ENCODE measurements around the gene DNAJC1. TPM values are rescaled to one million over a fixed set of nuclear protein-coding genes. Genes with fewer than 3 reads are reported as not detected.

Gene DNAJC1
- total RNA-seq, 2 experiments from 2014 or later = 16.8 to 19.3 TPM

DNA sequence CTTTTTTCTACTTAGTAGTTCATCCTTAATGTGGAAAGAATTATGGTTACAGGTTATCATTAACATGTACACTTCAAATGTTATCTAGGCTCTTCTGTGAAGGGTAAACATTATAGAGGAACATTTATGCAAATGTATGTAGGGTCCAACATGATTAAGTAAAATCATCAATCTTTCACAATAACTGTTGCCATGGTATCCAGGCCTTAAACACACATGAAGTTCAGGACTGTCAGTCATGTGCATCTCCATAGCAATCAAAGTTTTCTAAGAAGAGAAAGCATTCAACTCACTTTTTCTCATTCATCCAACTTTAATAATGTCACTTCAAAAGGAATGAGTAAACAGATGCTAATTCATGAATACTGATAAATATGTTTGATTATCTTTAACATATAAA lies 83.6 kb downstream of the DNAJC1 start:
- H3K4me1 Mint-ChIP-seq (ENCODE audit: low read depth) = no peaks in the 10 kb centered on the region
- Histone ChIP-seq H3K27me3 (ENCODE audit: control insufficient read depth in 1 of 2, insufficient read depth in 2 of 2, low read length in 2 of 2) (no peaks in the 10 kb centered on the region), H3K36me3 (ENCODE audit: insufficient read depth, low read length) (no peaks in the 10 kb centered on the region), H3K27ac (ENCODE audit: low read depth in 1 of 2, low read length in 2 of 2) (no peak overlapping the region), H3K4me1 (ENCODE audit: insufficient read depth, low read length) (no peaks in the 10 kb centered on the region), H3K9me3 (ENCODE audit: control insufficient read depth in 1 of 2, insufficient read depth in 1 of 2, low read length in 2 of 2) (no peaks in the 10 kb centered on the region), H3K4me3 (ENCODE audit: low read length) (no peak overlapping the region)
- H3K27ac Mint-ChIP-seq = no peak overlapping the region
- intact Hi-C loops (cut with DNase I, micrococcal nuclease) = no loop called here
- no peaks in the 10 kb centered on the region for H3K27me3 Mint-ChIP-seq
- ChIA-PET CTCF (interaction anchor here (1.3 kb wide), 1 partner anchor 424 kb away, joined by 3 read pairs; no protein-coding TSS in a partner anchor), POLR2A (no interaction called here)
- H3K36me3 Mint-ChIP-seq (ENCODE audit: low read depth) = peaks cover 10% of the 10 kb centered on the region
- ATAC-seq (ENCODE audit: poor library complexity) (no peak), DNase-seq (no peak)
- no peak overlapping the region for H3K4me3 Mint-ChIP-seq
- TF ChIP-seq, protein P1, sequence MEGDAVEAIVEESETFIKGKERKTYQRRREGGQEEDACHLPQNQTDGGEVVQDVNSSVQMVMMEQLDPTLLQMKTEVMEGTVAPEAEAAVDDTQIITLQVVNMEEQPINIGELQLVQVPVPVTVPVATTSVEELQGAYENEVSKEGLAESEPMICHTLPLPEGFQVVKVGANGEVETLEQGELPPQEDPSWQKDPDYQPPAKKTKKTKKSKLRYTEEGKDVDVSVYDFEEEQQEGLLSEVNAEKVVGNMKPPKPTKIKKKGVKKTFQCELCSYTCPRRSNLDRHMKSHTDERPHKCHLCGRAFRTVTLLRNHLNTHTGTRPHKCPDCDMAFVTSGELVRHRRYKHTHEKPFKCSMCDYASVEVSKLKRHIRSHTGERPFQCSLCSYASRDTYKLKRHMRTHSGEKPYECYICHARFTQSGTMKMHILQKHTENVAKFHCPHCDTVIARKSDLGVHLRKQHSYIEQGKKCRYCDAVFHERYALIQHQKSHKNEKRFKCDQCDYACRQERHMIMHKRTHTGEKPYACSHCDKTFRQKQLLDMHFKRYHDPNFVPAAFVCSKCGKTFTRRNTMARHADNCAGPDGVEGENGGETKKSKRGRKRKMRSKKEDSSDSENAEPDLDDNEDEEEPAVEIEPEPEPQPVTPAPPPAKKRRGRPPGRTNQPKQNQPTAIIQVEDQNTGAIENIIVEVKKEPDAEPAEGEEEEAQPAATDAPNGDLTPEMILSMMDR (IDR thresholded peaks at IDR 0.05) = no peak
- H3K9me3 Mint-ChIP-seq = no peaks in the 10 kb centered on the region

DNA sequence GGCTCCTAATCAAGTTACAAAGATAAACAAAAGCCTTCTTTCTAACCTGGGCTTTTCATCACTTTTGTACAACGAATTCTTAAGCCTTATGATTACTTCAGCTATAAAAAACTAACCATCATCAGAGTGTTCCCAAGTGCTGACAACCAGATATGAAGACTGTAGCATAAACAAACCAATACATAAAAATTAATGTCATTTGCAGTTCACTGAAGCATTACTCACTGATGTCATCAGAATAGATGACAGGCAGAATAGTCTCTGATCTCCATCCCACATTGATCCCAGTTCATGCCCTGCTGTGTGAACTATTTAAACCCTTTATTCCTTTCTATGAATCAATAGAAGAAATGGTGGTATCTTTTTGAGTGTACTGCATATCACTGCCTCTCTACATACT lies 84.4 kb downstream of the DNAJC1 start:
- ChIA-PET POLR2A (no interaction called here), CTCF (interaction anchor here (1.3 kb wide), 1 partner anchor 423 kb away, joined by 3 read pairs; no protein-coding TSS in a partner anchor)
- ATAC-seq (ENCODE audit: poor library complexity) (no peak), DNase-seq (no peak)
- no peaks in the 10 kb centered on the region for H3K9me3 Mint-ChIP-seq
- Histone ChIP-seq H3K4me3 (ENCODE audit: low read length) (no peak overlapping the region), H3K36me3 (ENCODE audit: insufficient read depth, low read length) (no peaks in the 10 kb centered on the region), H3K9me3 (ENCODE audit: control insufficient read depth in 1 of 2, insufficient read depth in 1 of 2, low read length in 2 of 2) (no peaks in the 10 kb centered on the region), H3K27ac (ENCODE audit: low read depth in 1 of 2, low read length in 2 of 2) (no peak overlapping the region), H3K4me1 (ENCODE audit: insufficient read depth, low read length) (no peaks in the 10 kb centered on the region), H3K27me3 (ENCODE audit: control insufficient read depth in 1 of 2, insufficient read depth in 2 of 2, low read length in 2 of 2) (no peaks in the 10 kb centered on the region)
- H3K4me1 Mint-ChIP-seq (ENCODE audit: low read depth) = no peaks in the 10 kb centered on the region
- H3K27me3 Mint-ChIP-seq = no peaks in the 10 kb centered on the region
- H3K36me3 Mint-ChIP-seq (ENCODE audit: low read depth) = peaks cover 10% of the 10 kb centered on the region
- TF ChIP-seq, protein P1 (IDR thresholded peaks at IDR 0.05) = no peak
- H3K27ac Mint-ChIP-seq = no peak overlapping the region
- intact Hi-C loops (cut with DNase I, micrococcal nuclease) = no loop called here
- no peak overlapping the region for H3K4me3 Mint-ChIP-seq

DNA sequence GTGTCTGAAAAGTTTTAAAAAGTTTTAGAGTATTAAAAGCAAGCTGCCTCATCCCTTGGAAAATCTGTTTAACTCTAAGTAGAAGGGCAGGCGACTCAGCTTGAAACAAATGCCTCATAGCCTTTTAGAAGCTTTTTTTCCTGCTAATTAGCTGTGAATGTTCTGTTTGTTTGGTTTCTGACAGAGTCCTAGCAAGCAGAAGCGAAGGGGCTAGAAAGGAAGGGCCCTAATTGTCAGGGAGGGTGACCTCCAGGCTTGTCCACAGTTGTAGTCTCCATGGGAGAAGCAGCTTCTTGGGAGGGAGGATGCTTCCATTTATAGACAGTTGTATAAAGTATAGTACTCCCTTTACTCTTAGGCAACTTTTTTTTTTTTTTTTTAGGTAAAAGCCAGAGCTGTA lies 90.9 kb downstream of the DNAJC1 start:
- H3K27me3 Mint-ChIP-seq = no peaks in the 10 kb centered on the region
- no peak overlapping the region for H3K27ac Mint-ChIP-seq
- ATAC-seq (ENCODE audit: poor library complexity) = no peak
- H3K4me3 Mint-ChIP-seq = no peak overlapping the region
- no peak overlapping the region for H3K27ac ChIP-seq (ENCODE audit: low read depth in 1 of 2, low read length in 2 of 2)
- H3K36me3 Mint-ChIP-seq (ENCODE audit: low read depth) = peaks cover 4% of the 10 kb centered on the region
- intact Hi-C loops (cut with DNase I, micrococcal nuclease) = no loop called here
- DNase-seq = no peak
- peaks cover 10% of the 10 kb centered on the region for H3K4me1 Mint-ChIP-seq (ENCODE audit: low read depth)
- CTCF ChIA-PET = no interaction called here
- H3K9me3 ChIP-seq (ENCODE audit: control insufficient read depth in 1 of 2, insufficient read depth in 1 of 2, low read length in 2 of 2) = no peaks in the 10 kb centered on the region
- peaks cover 2% of the 10 kb centered on the region for H3K36me3 ChIP-seq (ENCODE audit: insufficient read depth, low read length)
- H3K27me3 ChIP-seq (ENCODE audit: control insufficient read depth in 1 of 2, insufficient read depth in 2 of 2, low read length in 2 of 2) = no peaks in the 10 kb centered on the region
- POLR2A ChIA-PET = no interaction called here
- H3K4me1 ChIP-seq (ENCODE audit: insufficient read depth, low read length) = no peaks in the 10 kb centered on the region
- H3K9me3 Mint-ChIP-seq = no peaks in the 10 kb centered on the region
- H3K4me3 ChIP-seq (ENCODE audit: low read length) = no peak overlapping the region
- TF ChIP-seq, protein P1 (IDR thresholded peaks at IDR 0.05) = no peak

All from CD4-positive, alpha-beta T cell (primary cell).